Coronary artery (tissue), 2 donors: ENCODE results near the gene RRP1.

Experiments
- DNase-seq: peaks from one replicate; pipeline ENCODE4 v3.0.0-alpha.2; 2017; ENCODE audit warnings: low spot score
- H3K27ac ChIP-seq, 2 donors: fragments of 200-600 bp; sonication (generic); one replicate each; pipeline ENCODE4 v1.5.1; 2016 to 2019
- H3K4me3 ChIP-seq: fragments of 200-600 bp; sonication (generic); 2 replicates; pipeline ENCODE4 v1.5.1; 2016; ENCODE audit warnings: mild to moderate bottlenecking, moderate library complexity
- CTCF ChIP-seq: fragments of 200-600 bp; sonication (generic); IDR thresholded peaks from one replicate; pipeline ENCODE4 v1.5.1; 2019; ENCODE audit warnings: antibody characterized with exemption

RRP1 gene

GRCh38 chr21:43802713-43803313 is 13.4 kb downstream of the RRP1 start:
- Histone ChIP-seq H3K27ac (no peak overlapping the region), H3K4me3 (no peak overlapping the region)
- TF ChIP-seq CTCF = no peak
- no peak for DNase-seq

GRCh38 chr21:43803558-43804300 is 14.4 kb downstream of the RRP1 start:
- Histone ChIP-seq H3K4me3 (no peak overlapping the region), H3K27ac (no peak overlapping the region)
- DNase-seq = no peak
- TF ChIP-seq CTCF = no peak

- Histone ChIP-seq H3K27ac (no peak overlapping the region), H3K4me3 (no peak overlapping the region)
- TF ChIP-seq CTCF = no peak
- no peak for DNase-seq
Measured at GRCh38 chr21:43805275-43805800, 16.0 kb downstream of the RRP1 start.

GRCh38 chr21:43806017-43806710 is 16.8 kb downstream of the RRP1 start:
- DNase-seq = no peak
- no peak for TF ChIP-seq CTCF
- H3K4me3 ChIP-seq = no peak overlapping the region
- H3K27ac ChIP-seq = no peak overlapping the region

GRCh38 chr21:43808367-43808766 is 19.0 kb downstream of the RRP1 start:
- no peak overlapping the region for H3K4me3 ChIP-seq
- no peak for TF ChIP-seq CTCF
- no peak overlapping the region for H3K27ac ChIP-seq
- no peak for DNase-seq

GRCh38 chr21:43808832-43809251 is 19.5 kb downstream of the RRP1 start:
- H3K4me3 ChIP-seq = no peak overlapping the region
- no peak for TF ChIP-seq CTCF
- no peak for DNase-seq
- H3K27ac ChIP-seq = no peak overlapping the region
